HAP-1 (cell line): Measurements from ENCODE around the gene COL23A1.
"Not testable (repeated sequence)": the region's sequence is repeated elsewhere in the genome, so short reads cannot be mapped to it uniquely, and the experiment has no call there.

Source experiments
- DNase-seq, 2 experiments: peaks; one replicate each; pipeline ENCODE4 v3.0.0-alpha.2; 2016 to 2020; ENCODE audit warnings: low spot score in 2 of 2
- H3K27me3 ChIP-seq: fragments of 250-450 bp; sonication (Bioruptor Pico); 2 replicates; pipeline ENCODE4 v1.5.1; 2020; ENCODE audit warnings: low read depth, mild to moderate bottlenecking, moderate library complexity
- H3K36me3 ChIP-seq: fragments of 250-450 bp; sonication (Bioruptor Pico); replicated peaks from 2 replicates; pipeline ENCODE4 v1.5.1; 2020; ENCODE audit warnings: mild to moderate bottlenecking
- H3K4me1 ChIP-seq: fragments of 250-450 bp; sonication (Bioruptor Pico); 2 replicates; pipeline ENCODE4 v1.5.1; 2020; ENCODE audit warnings: mild to moderate bottlenecking
- H3K4me3 ChIP-seq: fragments of 250-450 bp; sonication (Bioruptor Pico); 2 replicates; pipeline ENCODE4 v1.5.1; 2020; ENCODE audit warnings: mild to moderate bottlenecking, moderate library complexity
- H3K9me3 ChIP-seq: fragments of 250-450 bp; sonication (Bioruptor Pico); 2 replicates; pipeline ENCODE4 v1.5.1; 2020; ENCODE audit warnings: mild to moderate bottlenecking, moderate library complexity
- in situ Hi-C: fragments of 300-500 bp; cut with MboI; formaldehyde crosslinking; loops from 3 replicates; pipeline ENCODE4 v1.14.3; 2020; ENCODE audit warnings: low sequenced_read_pairs, inconsistent platforms, mixed read lengths

COL23A1 gene

DNA sequence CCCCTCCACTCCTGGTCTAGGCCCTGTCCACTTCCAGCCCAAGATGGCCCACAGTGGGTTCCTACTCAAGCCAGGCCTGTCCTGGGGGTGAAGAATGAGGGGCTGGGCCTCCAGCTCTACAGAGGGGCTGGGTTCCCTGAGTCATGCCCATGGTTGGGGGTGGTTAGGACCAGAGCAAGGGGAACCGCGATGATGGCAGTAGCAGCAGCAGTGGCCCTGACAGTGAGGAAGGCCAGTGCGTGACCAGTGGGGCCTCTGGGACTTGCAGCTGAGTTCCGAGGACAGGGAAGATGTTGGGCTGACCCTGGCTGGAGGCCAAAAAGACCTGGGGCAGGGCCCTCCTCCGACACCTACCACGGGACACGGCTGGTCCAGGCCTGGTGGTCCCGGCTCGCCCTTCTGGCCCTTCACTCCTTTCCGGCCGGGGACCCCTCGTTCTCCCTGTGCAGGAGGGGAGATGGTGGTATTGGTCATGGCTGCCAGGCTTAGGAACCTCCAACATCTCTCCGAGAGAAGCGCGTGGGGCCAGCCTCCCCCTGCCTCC, 348.4 kb downstream of the COL23A1 start:
- Histone ChIP-seq H3K27me3 (no peaks in the 10 kb centered on the region), H3K4me1 (no peaks in the 10 kb centered on the region), H3K36me3 (no peaks in the 10 kb centered on the region), H3K9me3 (no peaks in the 10 kb centered on the region), H3K4me3 (no peak overlapping the region)
- in situ Hi-C loops = no loop called here
- DNase-seq = no peak

DNA sequence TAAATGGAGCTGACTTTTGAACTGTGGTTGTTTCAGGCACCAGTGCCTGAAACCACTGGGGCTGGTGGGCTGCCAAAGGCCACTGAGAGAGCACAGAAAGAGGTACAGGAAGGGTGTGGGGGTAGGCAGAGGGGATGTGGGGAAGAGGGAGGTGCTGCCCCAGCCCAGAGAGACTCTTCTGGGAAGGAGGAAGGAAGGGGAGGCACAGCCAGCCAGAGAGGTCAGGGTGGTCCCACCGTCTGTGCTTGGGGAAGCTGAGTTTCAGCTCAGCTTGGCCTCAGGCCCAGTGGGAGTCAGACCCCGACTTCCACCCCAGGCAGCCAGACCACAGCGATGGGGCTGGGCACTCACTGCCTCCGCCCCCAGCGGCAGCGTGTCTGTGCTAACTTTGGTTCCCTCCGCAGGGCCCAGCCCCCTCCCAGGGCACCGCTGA, 348.9 kb downstream of the COL23A1 start:
- Histone ChIP-seq H3K4me1 (no peaks in the 10 kb centered on the region), H3K4me3 (no peak overlapping the region)
- in situ Hi-C loops = no loop called here

DNA sequence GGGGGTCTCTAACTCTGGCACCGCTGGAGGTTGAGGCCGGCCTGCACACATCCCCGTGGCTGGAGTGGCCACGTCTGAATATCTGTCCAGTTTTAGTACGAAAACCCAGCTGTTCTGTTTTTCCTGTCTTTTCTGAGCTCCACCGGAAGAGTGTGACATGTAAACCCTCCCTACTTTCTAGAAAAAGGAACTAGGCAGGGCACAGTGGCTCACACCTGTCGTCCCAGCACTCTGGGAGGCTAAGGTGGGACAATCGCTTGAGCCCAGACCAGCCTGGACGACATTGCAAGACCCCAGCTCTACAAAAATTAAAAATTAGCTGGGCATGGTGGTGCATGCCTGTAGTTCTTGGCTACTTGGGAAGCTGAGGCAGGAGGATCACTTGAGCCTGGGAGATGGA, 349.4 kb downstream of the COL23A1 start:
- in situ Hi-C loops = no loop called here
- H3K4me3 ChIP-seq = no peak overlapping the region

More for the DNA sequence above, 348.9 kb downstream of the COL23A1 start:
- no peaks in the 10 kb centered on the region for H3K9me3 ChIP-seq
- H3K27me3 ChIP-seq = no peaks in the 10 kb centered on the region
- DNase-seq = no peak
- H3K36me3 ChIP-seq = no peaks in the 10 kb centered on the region

DNA sequence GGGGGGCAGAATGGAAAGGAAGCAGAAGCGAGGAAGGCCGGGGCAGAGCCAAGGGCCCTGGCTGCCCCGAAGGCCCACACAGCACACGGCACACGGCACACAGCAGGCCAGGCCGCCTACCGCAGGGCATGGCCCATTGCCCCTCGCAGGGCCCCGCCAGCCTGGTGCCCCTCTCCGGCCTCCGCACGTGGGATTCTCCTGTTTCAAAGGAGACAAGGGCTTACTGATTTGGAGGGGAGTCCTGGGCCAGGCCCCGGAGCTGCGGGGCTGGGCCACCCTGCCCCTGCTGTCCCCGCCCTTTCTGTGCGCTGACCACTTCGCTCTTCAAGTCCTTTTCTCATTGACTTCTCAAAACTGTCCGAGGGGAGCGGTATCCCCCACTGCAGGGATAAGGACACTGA, 349.9 kb downstream of the COL23A1 start:
- in situ Hi-C loops = no loop called here
- Histone ChIP-seq H3K9me3 (no peaks in the 10 kb centered on the region), H3K4me1 (no peaks in the 10 kb centered on the region), H3K27me3 (no peaks in the 10 kb centered on the region), H3K4me3 (no peak overlapping the region), H3K36me3 (no peaks in the 10 kb centered on the region)
- DNase-seq = no peak

More for the DNA sequence above, 349.4 kb downstream of the COL23A1 start:
- Histone ChIP-seq H3K9me3 (no peaks in the 10 kb centered on the region), H3K27me3 (no peaks in the 10 kb centered on the region), H3K36me3 (no peaks in the 10 kb centered on the region), H3K4me1 (no peaks in the 10 kb centered on the region)
- DNase-seq = no peak

DNA sequence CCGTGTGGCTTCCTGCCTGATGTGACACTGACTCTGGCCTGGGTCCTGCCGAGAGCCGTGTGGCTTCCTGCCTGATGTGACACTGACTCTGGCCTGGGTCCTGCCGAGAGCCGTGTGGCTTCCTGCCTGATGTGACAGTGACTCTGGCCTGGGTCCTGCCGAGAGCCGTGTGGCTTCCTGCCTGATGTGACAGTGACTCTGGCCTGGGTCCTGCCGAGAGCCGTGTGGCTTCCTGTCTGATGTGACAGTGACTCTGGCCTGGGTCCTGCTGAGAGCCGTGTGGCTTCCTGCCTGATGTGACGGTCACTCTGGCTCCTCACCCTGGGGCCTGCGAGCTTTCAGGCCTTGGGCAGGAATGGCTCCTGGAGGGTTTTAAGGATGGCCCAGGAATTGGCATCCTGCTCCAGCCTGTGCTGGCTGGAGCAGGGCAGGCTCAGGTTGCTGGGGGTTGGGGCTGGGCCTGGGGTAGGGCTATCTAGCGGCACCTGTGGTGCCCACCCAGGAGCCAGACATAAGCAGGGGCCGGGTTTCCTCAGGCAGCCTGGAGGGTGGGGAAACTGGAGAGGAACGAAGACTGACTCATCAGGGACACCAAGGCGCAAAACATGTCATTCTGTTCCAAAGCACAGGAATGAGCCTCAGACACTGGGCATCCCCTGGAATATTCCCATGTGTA, 350.4 kb downstream of the COL23A1 start:
- in situ Hi-C loops, H3K4me3 ChIP-seq, H3K4me1 ChIP-seq, H3K9me3 ChIP-seq, DNase-seq, H3K27me3 ChIP-seq, H3K36me3 ChIP-seq: not testable (repeated sequence)

DNA sequence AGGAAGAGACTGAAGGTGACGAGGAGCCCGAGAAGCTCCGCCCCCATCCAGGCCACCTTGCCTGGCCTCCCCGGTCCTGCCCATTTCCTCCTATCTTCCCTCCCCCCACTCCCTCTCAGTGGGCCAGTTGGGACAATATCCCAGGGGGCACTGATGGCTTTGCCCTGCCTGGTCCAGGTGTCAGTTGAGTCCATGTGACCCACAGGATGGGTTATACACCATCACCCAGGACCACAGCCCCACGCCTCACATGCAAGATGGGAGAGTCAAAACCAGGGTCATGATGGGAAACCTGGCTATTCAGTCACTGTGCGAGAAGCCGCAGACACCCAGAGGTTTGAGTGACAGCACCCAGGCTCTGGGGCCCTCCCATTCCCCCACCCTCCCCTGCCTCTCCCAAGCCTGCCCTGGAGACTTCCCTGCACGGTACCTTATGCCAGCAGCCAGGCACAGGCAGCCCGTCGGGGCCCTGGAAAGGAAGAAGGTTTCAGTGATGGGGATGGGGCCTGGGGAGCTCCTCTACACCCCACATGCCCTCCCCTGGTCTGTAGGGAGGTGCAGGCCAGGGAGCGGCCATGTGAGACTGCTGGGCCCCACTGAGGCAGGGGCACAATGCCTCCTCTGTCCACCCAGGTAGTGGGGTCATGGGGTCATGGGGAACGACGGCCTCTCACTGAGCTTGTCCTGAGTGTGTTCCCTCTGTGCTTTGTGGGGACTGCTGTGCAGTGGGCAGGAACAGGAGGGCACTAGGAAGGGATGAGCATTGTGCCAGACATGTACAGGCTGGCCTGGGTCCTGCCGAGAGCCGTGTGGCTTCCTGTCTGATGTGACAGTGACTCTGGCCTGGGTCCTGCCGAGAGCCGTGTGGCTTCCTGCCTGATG, 351.2 kb downstream of the COL23A1 start:
- in situ Hi-C loops = no loop called here
- Histone ChIP-seq H3K36me3 (no peaks in the 10 kb centered on the region), H3K4me1 (no peaks in the 10 kb centered on the region), H3K4me3 (no peak overlapping the region), H3K27me3 (no peaks in the 10 kb centered on the region), H3K9me3 (no peaks in the 10 kb centered on the region)
- no peak for DNase-seq

DNA sequence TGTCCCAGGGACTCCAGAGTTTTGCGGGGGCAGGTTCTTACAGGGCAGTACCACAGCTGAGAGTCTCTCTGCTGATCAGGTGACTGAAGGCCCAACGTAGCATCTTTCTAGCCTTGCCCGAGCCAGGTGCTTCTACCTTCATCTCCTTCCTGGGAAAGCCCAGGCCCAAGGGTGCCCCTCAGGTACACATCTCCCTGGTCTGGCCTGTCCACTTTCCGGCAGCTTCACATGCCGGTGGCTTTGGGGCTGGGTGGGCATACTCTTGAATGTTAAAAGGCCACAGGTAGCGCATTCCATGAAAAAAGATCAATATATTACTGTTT, 351.9 kb downstream of the COL23A1 start:
- Histone ChIP-seq H3K4me1 (no peaks in the 10 kb centered on the region), H3K4me3 (no peak overlapping the region), H3K36me3 (no peaks in the 10 kb centered on the region), H3K27me3 (no peaks in the 10 kb centered on the region), H3K9me3 (no peaks in the 10 kb centered on the region)
- in situ Hi-C loops = no loop called here
- no peak for DNase-seq

DNA sequence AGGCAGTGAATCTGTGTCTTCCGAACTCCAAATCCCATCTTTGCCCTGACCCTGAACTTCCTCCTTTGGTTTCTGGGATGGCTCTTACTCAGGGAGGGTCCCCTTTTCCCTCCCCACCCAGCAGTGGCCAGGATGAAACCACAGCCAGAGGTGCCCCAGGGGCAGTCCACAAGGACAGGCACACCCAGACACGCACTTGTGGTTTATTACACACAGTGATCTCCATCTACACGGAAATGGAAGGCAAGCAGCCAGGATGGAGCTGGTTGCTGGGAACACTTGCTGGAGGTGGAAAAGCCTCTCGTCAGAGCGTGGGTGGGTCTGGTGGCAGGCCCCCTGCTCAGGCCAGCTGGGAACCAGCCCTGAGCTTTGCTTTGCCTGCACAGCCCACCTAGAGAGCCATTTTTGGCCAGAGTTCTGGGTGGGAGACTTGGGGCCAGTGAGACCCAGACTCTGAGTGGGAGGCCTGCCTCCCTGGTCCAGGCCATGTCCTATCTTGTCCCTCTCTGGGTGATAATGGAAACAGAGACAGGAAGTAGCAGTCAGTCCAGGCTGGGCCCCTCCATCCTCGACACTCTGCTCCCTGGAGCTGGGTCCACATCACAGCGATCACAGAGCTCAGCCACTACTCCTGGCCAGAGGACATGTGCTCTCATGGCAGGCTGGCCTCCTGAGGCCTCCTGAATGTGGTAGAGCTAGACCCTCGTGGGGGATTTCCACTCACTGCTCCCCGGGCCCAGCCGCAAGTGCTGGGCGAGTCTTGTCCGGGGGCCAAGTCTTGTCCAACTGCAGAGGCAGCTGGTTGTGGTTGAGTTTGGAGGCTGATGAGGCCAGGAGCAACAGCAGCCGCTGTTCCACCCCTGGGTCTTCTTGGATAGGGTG, 352.5 kb downstream of the COL23A1 start:
- no peaks in the 10 kb centered on the region for H3K4me1 ChIP-seq
- H3K9me3 ChIP-seq = no peaks in the 10 kb centered on the region
- no peaks in the 10 kb centered on the region for H3K36me3 ChIP-seq
- no peaks in the 10 kb centered on the region for H3K27me3 ChIP-seq
- in situ Hi-C loops = no loop called here
- H3K4me3 ChIP-seq = no peak overlapping the region
- DNase-seq = no peak

DNA sequence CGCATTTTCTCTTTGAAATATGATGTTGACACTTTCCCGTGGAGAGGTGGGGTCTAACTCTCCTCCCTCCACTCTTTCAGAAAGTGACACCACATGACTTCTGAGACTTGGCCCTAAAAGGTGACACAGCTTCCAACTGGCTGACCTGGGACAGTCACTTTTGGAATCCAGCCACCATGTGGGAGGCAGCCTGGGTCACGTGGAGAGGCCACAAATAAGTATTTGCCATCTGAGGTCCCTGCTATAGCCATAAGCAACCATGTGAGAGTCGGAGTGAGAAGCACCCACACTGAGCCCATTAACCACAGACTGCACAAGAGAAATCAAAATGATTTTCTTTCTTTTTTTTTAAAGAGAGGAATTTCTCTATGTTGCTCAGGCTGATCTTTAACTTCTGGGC, 353.5 kb downstream of the COL23A1 start:
- Histone ChIP-seq H3K36me3 (peaks cover 2% of the 10 kb centered on the region; the same call in 1 of the 2 replicates), H3K4me1 (no peaks in the 10 kb centered on the region), H3K4me3 (no peak overlapping the region), H3K9me3 (no peaks in the 10 kb centered on the region), H3K27me3 (no peaks in the 10 kb centered on the region)
- in situ Hi-C loops = no loop called here
- DNase-seq = no peak

DNA sequence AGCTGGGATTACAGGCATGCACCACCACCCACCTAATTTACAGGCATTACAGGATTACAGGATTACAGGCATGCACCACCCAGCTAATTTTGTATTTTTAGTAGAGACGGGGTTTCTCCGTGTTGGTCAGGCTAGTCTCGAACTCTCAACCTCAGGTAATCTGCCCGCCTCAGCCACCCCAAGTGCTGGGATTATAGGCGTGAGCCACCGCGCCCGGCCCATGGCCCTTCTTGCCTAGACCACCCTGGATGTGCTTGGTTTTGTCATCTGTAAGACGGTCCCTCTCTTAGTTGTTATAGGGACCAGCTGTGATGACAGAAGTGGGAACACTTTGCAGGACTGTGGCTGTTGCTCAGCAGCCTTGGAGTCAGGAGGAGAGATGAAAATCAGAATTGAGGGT, 354.1 kb downstream of the COL23A1 start:
- no peaks in the 10 kb centered on the region for H3K9me3 ChIP-seq
- no peak overlapping the region for H3K4me3 ChIP-seq
- in situ Hi-C loops = no loop called here
- peaks cover 7% of the 10 kb centered on the region for H3K36me3 ChIP-seq
- no peaks in the 10 kb centered on the region; the same call in 1 of the 2 replicates for H3K4me1 ChIP-seq
- no peak for DNase-seq
- no peaks in the 10 kb centered on the region for H3K27me3 ChIP-seq

DNA sequence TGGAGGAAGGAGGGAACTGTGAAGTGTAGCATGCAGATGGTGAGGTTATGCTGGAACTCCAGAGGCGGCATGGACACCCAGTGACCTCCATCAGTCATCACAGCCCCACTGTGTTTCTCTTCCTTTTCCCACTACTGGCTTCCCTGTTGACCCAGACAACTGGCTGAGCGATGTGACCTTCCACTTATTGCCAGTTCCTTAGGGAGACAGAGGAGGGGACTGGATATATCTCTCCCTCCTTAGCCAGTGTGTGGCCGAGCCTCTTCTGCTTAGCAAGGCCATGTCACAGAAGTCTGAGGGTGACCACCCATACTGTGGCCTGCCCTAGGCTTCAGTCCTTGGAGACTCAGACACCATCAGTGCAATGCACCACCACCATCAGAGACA, 354.6 kb downstream of the COL23A1 start:
- Histone ChIP-seq H3K36me3 (peaks cover 13% of the 10 kb centered on the region), H3K4me1 (peaks cover 5% of the 10 kb centered on the region), H3K4me3 (no peak overlapping the region), H3K9me3 (no peaks in the 10 kb centered on the region), H3K27me3 (no peaks in the 10 kb centered on the region)
- in situ Hi-C loops = no loop called here
- no peak for DNase-seq

DNA sequence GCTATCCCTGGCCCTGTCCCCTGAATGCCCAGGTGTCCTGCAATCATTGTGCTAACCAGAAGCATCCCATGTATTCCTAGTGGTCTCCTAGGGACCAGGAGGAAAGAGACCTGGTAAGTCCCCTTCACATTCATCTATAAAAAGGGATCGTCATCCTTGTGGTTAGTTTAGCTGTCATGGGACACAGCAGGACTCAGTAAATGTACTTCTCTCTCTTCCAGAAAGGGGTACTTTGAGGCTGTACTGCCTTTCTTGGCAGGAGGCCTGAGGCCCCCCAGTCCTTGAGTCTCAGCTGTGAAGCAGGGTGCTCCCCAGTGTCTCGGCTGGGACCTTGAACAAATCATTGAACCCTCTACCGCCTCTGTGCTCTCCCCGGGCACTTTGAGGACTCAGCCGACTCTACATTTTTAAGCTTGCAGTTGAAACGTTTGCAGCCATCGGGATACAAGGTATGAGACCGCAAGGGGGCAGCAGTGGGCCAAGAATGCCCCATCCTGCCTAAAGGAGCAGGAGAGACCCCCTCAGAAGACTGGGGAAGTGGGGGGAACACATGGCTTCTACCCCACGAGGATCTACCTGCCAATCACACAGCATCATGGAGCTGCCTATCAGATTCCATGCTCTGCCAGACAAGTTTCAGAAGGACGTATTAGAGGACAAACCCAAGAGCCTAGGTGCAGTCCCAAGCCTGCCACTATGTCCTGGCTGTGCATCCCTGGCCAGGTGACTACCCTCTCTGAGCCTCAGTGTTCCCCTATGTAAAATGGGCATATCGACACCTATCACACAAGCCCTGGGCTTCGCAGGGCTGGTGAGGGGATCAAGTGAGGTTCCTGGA, 355.2 kb downstream of the COL23A1 start:
- Histone ChIP-seq H3K9me3 (no peaks in the 10 kb centered on the region), H3K27me3 (no peaks in the 10 kb centered on the region), H3K4me1 (peaks cover 8% of the 10 kb centered on the region), H3K36me3 (peaks cover 19% of the 10 kb centered on the region), H3K4me3 (no peak overlapping the region)
- peak; percentile 47 to 87 for DNase-seq
- in situ Hi-C loops = no loop called here
